Epithelial cell of prostate (primary cell): ENCODE data around the gene BNIPL.

ENCODE experiments used
- DNase-seq: peaks from one replicate; pipeline ENCODE4 v3.0.0-alpha.2; 2011; ENCODE audit warnings: low read depth, low spot score
- H3K27ac ChIP-seq: fragments of 450-650 bp; 2 replicates; pipeline ENCODE4 v1.5.1; 2017; ENCODE audit warnings: mild to moderate bottlenecking

Gene BNIPL

DNA sequence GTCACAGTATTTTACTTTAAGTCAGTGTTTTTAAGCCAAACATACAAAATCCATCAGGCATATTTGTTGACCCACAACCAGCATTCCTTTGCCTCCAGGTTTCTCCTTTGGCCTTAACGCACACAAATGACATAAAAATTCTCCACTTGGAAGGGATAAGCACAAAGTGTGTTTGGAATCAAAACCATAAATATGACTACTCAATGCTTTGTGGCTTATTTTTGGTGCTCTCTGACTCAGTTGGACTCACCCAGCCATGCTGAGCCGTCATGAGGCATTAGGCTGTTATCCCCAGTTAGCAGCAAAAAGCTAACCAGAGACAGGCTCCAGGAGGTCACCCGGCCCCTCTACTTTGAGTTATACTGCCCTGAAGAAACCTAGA lies 27.2 kb upstream of the BNIPL start:
- no peak for DNase-seq
- H3K27ac ChIP-seq = peak overlapping the region; percentile 87

- no peak overlapping the region for H3K27ac ChIP-seq
- no peak for DNase-seq
These were observed 26.6 kb upstream of the BNIPL start for GRCh38 chr1:151009674-151010345.

DNA sequence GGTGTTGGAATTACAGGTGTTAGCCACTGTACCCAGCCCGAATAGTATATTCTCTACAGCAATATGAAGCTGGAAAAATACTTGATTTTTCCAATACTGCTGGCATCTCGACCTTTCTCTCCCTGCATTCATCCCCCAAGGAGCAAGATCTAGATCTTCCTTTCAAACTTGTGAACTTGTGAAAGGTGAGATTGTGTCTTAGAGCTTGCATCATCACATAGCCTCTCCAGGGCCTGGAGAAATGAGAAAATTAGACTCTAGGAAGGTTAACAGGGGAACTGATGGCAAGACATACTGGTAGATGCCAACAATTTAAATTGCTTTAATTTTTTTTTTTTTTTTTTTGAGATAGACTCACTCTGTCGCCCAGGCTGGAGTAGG lies 26.1 kb upstream of the BNIPL start:
- no peak overlapping the region for H3K27ac ChIP-seq
- no peak for DNase-seq

GRCh38 chr1:151011154-151011850 lies 25.1 kb upstream of the BNIPL start:
- H3K27ac ChIP-seq = no peak overlapping the region
- no peak for DNase-seq

DNA sequence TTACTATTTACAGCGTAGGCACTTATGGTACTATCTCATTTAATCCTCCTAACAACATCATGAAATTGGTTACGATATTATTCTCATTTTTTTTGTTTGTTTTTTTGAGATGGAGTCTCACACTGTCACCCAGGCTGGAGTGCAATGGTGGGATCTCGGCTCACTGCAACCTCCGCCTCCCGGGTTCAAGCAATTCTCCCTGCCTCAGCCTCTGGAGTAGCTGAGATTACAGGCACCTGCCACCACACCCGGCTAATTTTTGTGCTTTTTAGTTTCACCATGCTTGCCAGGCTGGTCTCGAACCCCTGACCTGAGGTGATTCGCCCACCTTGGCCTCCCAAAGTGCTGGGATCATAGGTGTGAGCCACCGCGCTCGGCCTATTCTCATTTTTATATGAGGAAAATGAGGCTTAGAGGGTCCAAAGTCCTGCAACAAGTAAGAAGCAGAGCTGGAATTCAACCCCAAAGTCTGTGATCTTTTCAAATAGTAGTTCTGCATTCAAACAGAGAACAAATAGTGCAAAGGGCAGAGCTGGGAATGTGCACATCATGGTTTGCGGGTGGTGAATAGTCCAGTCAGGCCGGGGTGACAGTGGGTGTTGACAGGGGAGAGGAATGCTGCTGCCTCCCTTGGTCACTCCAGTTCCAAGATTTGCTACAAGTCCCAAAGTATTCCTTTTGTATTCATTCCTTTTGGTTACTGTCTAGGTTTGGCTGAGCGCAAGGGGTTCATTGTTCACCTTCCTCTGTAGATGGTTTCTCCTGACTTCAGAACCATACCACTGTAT lies 23.5 kb upstream of the BNIPL start:
- DNase-seq = no peak
- H3K27ac ChIP-seq = no peak overlapping the region

GRCh38 chr1:151013518-151013917 lies 22.9 kb upstream of the BNIPL start:
- H3K27ac ChIP-seq = no peak overlapping the region
- no peak for DNase-seq

DNA sequence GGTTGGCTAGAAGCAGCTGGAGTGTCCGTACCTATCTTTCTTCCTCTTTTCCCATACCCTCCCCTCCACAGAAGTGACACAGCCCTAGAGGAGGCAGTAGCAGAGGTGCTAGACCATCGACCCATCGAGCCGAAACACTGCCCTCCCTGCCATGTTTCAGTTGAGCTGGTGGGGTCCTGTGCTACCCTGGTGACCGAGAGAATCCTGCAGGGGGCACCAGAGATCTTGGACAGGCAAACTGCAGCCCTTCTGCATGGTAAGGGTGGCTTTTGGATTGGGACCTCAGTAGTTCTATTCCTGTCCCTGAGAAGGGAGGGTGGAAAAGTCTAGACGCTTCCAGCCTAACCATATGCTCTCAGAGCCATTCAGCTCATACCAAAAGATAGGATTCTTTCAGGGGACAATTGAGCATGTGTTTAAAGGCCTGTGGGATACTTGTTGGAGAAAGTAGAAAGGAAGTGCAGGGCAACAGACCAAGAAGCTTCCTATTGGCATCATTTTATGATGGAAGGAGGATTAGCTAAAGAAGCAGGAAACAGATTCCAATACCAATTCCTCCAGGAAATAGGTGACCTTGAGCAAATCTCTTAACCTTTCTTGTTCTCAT lies 11.7 kb upstream of the BNIPL start:
- H3K27ac ChIP-seq = no peak overlapping the region
- no peak for DNase-seq

DNA sequence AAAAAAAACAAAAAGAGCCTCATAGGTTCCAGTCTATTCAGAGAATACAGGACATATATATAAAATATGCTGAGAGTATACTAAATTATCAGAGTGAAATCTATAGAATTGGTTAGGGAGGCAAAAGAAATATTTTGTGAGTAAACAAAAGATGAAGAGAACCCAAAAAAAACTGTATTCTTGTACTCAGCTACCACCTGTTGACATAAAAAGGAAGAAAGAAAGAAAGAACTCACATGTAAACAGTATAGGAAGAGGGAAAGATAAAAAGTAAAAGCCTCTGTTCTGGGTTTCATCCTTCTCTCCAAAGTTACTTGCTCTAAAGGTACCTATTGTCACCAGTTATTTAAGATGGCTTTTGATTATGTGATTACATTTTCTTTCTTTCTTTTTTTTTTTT lies 9.9 kb upstream of the BNIPL start:
- no peak overlapping the region for H3K27ac ChIP-seq
- no peak for DNase-seq

DNA sequence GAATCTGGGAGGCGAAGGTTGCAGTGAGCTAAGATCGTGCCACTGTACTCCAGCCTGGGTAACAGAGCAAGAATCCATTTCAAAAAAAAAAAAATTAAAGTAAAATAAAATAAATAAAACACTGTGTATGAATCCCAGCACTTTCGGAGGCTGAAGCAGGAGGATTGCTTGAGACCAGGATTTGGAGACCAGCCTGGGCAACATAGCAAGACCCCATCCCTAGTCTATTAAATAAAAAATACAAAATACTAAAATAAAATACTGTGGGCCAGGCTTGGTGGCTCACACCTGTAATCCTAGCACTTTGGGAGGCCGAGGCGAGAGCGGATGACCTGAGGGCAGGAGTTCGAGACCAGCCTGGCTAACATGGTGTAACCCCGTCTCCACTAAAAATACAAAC lies 4.2 kb upstream of the BNIPL start:
- DNase-seq = no peak
- no peak overlapping the region for H3K27ac ChIP-seq

DNA sequence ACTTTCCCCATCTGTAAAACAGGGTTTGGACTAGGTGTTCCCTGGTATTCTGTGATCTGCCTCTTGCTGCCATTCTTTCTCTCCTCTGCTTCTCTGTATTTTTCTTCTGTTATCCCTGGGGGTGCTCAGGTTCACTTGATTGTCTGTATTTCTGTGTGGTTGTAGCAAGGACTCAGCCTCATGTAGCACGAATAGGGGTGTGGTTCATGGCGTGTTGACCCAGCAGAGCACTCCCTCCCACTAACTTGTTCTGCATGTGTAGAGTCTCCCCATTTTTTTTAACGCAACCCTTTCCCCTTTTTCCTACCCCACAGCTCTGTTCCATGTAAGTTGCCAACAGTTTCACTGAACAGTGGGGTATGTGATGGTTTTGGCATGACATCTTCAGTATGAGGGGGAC lies 1.2 kb upstream of the BNIPL start:
- no peak overlapping the region for H3K27ac ChIP-seq
- no peak for DNase-seq

- no peak for DNase-seq
These were observed 646 bp downstream of the BNIPL start for GRCh38 chr1:151037032-151037431.

DNA sequence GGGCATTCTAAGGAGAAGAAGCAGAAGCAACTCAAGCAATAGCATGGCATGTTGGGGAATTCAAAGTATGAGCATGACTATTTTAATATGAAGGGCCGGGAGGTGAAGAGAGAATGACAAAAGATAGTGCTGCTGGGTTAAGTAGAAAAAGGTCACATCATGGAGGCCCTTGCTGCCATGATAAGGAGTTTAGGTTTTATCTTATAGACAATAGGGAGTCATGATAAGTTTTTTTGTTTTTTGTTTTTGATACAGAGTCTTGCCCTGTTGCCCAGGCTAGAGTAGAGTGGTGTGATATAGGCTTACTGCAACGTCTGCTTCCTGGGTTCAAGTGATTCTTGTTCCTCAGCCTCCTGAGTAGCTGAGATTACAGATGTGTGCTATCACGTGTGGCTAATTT lies 3.1 kb downstream of the BNIPL start:
- no peak for DNase-seq
- no peak overlapping the region for H3K27ac ChIP-seq

More at GRCh38 chr1:151037032-151037431, 646 bp downstream of the BNIPL start:
- no peak overlapping the region for H3K27ac ChIP-seq

DNA sequence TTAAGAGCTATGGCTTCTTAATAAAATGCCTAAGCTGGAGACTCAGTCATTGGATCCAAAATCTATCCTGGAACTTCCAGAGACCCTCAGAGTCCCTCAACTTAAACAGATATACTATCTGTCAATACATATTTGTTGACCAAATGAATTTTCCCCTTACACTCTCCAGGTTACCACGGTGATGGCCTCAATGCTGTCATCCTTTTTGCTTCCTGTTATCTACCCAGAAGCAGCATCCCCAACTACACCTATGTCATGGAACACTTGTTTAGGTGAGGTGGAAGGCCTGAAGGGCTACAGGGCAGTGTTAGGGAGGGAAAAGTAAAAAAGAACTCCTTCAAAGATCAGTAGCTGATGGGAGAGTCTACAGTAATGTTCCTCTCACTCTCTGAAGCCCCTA lies 6.8 kb downstream of the BNIPL start:
- no peak overlapping the region for H3K27ac ChIP-seq
- DNase-seq = no peak

DNA sequence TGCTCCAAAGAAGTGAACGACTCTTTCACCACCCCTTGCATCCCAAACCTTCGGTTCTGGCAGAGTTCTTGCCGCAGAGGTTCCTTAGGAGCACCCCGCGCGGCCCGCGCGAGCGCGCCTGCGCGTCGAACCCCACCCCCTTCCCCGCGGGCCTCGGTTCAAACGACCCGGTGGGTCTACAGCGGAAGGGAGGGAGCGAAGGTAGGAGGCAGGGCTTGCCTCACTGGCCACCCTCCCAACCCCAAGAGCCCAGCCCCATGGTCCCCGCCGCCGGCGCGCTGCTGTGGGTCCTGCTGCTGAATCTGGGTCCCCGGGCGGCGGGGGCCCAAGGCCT lies 11.2 kb downstream of the BNIPL start, which contains the start of gene C1orf56:
Gene C1orf56 (plus strand): TSS at position 161 of the 334 bp plus-strand sequence. CDS start 97 bp downstream, at position 258.
- DNase-seq = no peak
- peak within 1 kb of the TSS; percentile 97 for H3K27ac ChIP-seq

DNA sequence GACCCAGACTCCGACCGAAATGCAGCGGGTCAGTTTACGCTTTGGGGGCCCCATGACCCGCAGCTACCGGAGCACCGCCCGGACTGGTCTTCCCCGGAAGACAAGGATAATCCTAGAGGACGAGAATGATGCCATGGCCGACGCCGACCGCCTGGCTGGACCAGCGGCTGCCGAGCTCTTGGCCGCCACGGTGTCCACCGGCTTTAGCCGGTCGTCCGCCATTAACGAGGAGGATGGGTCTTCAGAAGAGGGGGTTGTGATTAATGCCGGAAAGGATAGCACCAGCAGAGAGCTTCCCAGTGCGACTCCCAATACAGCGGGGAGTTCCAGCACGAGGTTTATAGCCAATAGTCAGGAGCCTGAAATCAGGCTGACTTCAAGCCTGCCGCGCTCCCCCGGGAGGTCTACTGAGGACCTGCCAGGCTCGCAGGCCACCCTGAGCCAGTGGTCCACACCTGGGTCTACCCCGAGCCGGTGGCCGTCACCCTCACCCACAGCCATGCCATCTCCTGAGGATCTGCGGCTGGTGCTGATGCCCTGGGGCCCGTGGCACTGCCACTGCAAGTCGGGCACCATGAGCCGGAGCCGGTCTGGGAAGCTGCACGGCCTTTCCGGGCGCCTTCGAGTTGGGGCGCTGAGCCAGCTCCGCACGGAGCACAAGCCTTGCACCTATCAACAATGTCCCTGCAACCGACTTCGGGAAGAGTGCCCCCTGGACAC lies 11.7 kb downstream of the BNIPL start:
- DNase-seq = no peak
- H3K27ac ChIP-seq = peak overlapping the region; percentile 97

GRCh38 chr1:151048645-151049032 lies 12.3 kb downstream of the BNIPL start:
- peak overlapping the region; percentile 97 for H3K27ac ChIP-seq
- DNase-seq = no peak

- no peak for DNase-seq
- peak overlapping the region; percentile 97 for H3K27ac ChIP-seq
These were observed 13.1 kb downstream of the BNIPL start for GRCh38 chr1:151049458-151049857.

DNA sequence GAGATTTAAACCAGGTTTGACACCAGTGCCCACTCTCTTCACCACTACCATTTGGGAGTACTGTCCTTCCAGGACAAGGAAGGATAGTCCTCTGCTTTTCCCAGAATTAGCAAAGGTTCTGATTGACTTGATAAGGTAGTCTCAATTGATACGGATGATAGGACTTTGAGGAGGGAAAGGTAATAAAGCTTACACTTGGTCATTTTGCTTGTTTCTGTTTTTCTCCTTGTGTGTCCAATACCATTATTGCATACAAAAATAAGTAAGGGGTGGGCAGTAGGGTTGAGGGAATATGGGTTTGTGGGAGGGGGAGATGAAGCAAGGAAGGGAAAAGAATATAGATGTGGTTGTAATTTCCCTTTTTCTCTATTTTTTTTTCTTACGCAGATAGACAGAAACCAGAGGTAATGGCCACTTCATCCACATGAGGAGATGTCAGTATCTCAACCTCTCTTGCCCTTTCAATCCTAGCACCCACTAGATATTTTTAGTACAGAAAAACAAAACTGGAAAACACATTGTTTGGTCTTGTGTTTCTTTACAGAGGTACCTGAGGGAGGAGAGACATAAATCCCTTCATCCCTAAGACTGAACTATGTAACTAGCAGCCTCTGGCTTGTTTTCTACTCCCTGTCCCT lies 13.8 kb downstream of the BNIPL start:
- peak overlapping the region; percentile 97 for H3K27ac ChIP-seq
- DNase-seq = no peak

- peak overlapping the region; percentile 97 for H3K27ac ChIP-seq
These were observed 15.1 kb downstream of the BNIPL start for GRCh38 chr1:151051356-151052009.

More at GRCh38 chr1:151051356-151052009, 15.1 kb downstream of the BNIPL start:
- no peak for DNase-seq
